CD14-positive monocyte (primary cell): ENCODE data around the gene HACD4. TPM values are rescaled to one million over a fixed set of nuclear protein-coding genes. Genes with fewer than 3 reads are reported as not detected.

ENCODE experiments used
- DNase-seq, 3 donors: peaks; one replicate each; pipeline ENCODE4 v3.0.0-alpha.2; 2011 to 2022
- H2AFZ ChIP-seq: 2 replicates; pipeline ENCODE4 v1.6.0; 2012; ENCODE audit warnings: mild to moderate bottlenecking, low read depth, low read length, inconsistent platforms; ENCODE audit not compliant: insufficient read depth, poor library complexity, severe bottlenecking
- H3K27ac ChIP-seq, 2 donors: 1 replicate in 1 of 2; 2 replicates in 1 of 2; pipeline ENCODE4 v1.5.1; 2012 to 2013; ENCODE audit warnings: low read length in 2 of 2, control low read depth in 1 of 2, inconsistent platforms in 1 of 2, low read depth in 1 of 2, mild to moderate bottlenecking in 1 of 2
- H3K27me3 ChIP-seq, 2 donors: one replicate each; pipeline versions ENCODE4 v1.6.0 to v1.6.1; 2011 to 2013; ENCODE audit warnings: low read length in 2 of 2; ENCODE audit not compliant: control insufficient read depth in 2 of 2, insufficient read depth in 2 of 2
- H3K36me3 ChIP-seq, 2 donors: replicated peaks in 1 of 2; 1 replicate in 1 of 2; 2 replicates in 1 of 2; pipeline versions ENCODE4 v1.5.1 to v1.6.1; 2012 to 2013; ENCODE audit warnings: low read length in 2 of 2, control low read depth in 1 of 2, inconsistent platforms in 1 of 2, mild to moderate bottlenecking in 1 of 2; ENCODE audit not compliant: insufficient read depth in 2 of 2, control insufficient read depth in 1 of 2
- H3K4me1 ChIP-seq, 2 donors: 1 replicate in 1 of 2; 2 replicates in 1 of 2; pipeline versions ENCODE4 v1.5.1 to v1.6.1; 2012 to 2013; ENCODE audit warnings: low read length in 2 of 2, control low read depth in 1 of 2, inconsistent platforms in 1 of 2, mild to moderate bottlenecking in 1 of 2, moderate library complexity in 1 of 2; ENCODE audit not compliant: insufficient read depth in 2 of 2, control insufficient read depth in 1 of 2
- H3K4me2 ChIP-seq: replicated peaks from 2 replicates; pipeline ENCODE3; 2012; ENCODE audit warnings: low read length, moderate library complexity, mild to moderate bottlenecking; ENCODE audit not compliant: poor library complexity, severe bottlenecking; ENCODE audit errors: extremely low read depth
- H3K4me3 ChIP-seq, 3 experiments: fragments of 200-600 bp in 1 of 3; sonication (generic) in 1 of 3; replicated peaks in 1 of 3; 1 replicate in 2 of 3; 2 replicates in 1 of 3; pipeline ENCODE4 v1.5.1; 2011 to 2013; ENCODE audit warnings: low read length in 3 of 3, mild to moderate bottlenecking in 3 of 3, control low read depth in 2 of 3, low read depth in 2 of 3, inconsistent platforms in 1 of 3, moderate library complexity in 1 of 3
- H3K79me2 ChIP-seq: 2 replicates; pipeline ENCODE4 v1.6.0; 2012; ENCODE audit warnings: mild to moderate bottlenecking, control low read depth, inconsistent platforms, low read length, moderate library complexity; ENCODE audit not compliant: insufficient read depth
- H3K9ac ChIP-seq: 2 replicates; pipeline ENCODE4 v1.6.0; 2017; ENCODE audit warnings: low read length, mild to moderate bottlenecking; ENCODE audit not compliant: insufficient read depth, poor library complexity, severe bottlenecking
- H3K9me3 ChIP-seq, 2 donors: replicated peaks in 1 of 2; 1 replicate in 1 of 2; 2 replicates in 1 of 2; pipeline versions ENCODE4 v1.5.1 to v1.6.1; 2012 to 2013; ENCODE audit warnings: low read length in 2 of 2, control low read depth in 1 of 2; ENCODE audit not compliant: control insufficient read depth in 1 of 2, insufficient read depth in 1 of 2
- H4K20me1 ChIP-seq: 2 replicates; pipeline ENCODE4 v1.6.0; 2012; ENCODE audit warnings: mild to moderate bottlenecking, low read length, control low read depth, moderate library complexity; ENCODE audit not compliant: insufficient read depth
- H3K27ac Mint-ChIP-seq, 7 donors: one replicate each; pipeline ENCODE4 v1.8.0; 2020; ENCODE audit warnings: mild to moderate bottlenecking in 7 of 7, mixed read lengths in 7 of 7, moderate library complexity in 6 of 7, inconsistent platforms in 2 of 7
- H3K27me3 Mint-ChIP-seq, 3 donors: one replicate each; pipeline ENCODE4 v1.8.0; 2021 to 2022; ENCODE audit warnings: low read depth in 3 of 3, mild to moderate bottlenecking in 3 of 3, mixed read lengths in 3 of 3, moderate library complexity in 3 of 3, inconsistent platforms in 1 of 3
- H3K36me3 Mint-ChIP-seq, 2 donors: one replicate each; pipeline ENCODE4 v1.8.0; 2020; ENCODE audit warnings: mixed read lengths in 2 of 2, inconsistent platforms in 1 of 2, mild to moderate bottlenecking in 1 of 2
- H3K4me1 Mint-ChIP-seq: one replicate; pipeline ENCODE4 v1.8.0; 2020; ENCODE audit warnings: mild to moderate bottlenecking, mixed read lengths
- H3K4me3 Mint-ChIP-seq, 2 donors: one replicate each; pipeline ENCODE4 v1.8.0; 2020; ENCODE audit warnings: mild to moderate bottlenecking in 2 of 2, mixed read lengths in 2 of 2, moderate library complexity in 1 of 2
- H3K9me3 Mint-ChIP-seq, 7 donors: one replicate each; pipeline ENCODE4 v1.8.0; 2020 to 2022; ENCODE audit warnings: mixed read lengths in 7 of 7, mild to moderate bottlenecking in 6 of 7, moderate library complexity in 6 of 7, inconsistent platforms in 2 of 7
- WGBS: methylation state at CpG from one replicate; pipeline ENCODE4 v1.1.5; 2013; ENCODE audit warnings: missing lambda C conversion rate; ENCODE audit not compliant: insufficient coverage; 5-methylcytosine and 5-hydroxymethylcytosine counted together
- intact Hi-C, 2 donors: fragments of 100-400 bp; cut with micrococcal nuclease; formaldehyde crosslinking; loops; one replicate each; pipeline versions ENCODE4 v1.15.0 to v1.15.1; 2023
- polyA plus RNA-seq, 3 donors: library from polyadenylated mRNA; depleted of rRNA in 1 of 3; unstranded in 2 of 3; stranded (reverse) in 1 of 3; fragments of 300-500 nt in 2 of 3; fragments of >200 nt in 1 of 3; fragmentation: Illumina TruSeq in 2 of 3; gene quantifications; 1 replicate in 2 of 3; 2 replicates in 1 of 3; pipeline ENCODE4 v1.2.3, GENCODE V29; 2012 to 2021
- TF ChIP-seq, protein P1 (sequence below): fragments of 200-600 bp; IDR thresholded peaks from one replicate; pipeline ENCODE4 v1.8.0; 2022; ENCODE audit warnings: antibody characterized with exemption, mild to moderate bottlenecking

The HACD4 gene
- polyA plus RNA-seq, 3 donors: 23.9 to 28.7 (median 27.5) TPM

DNA sequence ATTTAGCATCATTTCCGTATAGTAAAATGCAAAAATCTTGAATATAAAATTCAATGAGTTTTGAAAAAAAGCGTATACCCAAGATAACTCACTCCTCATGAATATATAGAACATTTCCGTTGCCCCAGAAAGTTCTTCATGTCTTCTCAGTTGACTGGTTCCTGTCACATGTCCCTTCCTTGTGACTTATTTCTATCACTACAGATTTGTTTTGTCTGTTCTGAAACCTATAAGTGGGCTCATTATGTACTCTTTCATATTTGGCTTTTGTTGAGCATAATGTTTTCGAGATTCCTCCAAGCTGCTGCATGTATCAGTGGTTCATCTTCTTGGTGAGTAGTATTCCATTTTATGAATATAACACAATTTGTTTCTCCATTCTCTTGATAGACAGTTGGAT lies 11.0 kb upstream of the HACD4 start:
- Mint-ChIP-seq H3K36me3 (no peaks in the 10 kb centered on the region), H3K9me3 (no peaks in the 10 kb centered on the region), H3K27me3 (no peaks in the 10 kb centered on the region), H3K4me3 (no peak overlapping the region), H3K4me1 (peaks cover 4% of the 10 kb centered on the region), H3K27ac (no peak overlapping the region)
- WGBS: 100% methylated on average over 1 of the region's 4 CpGs
- H2AFZ ChIP-seq: no peak overlapping the region
- no peak overlapping the region for H3K9ac ChIP-seq
- intact Hi-C loops: no loop called here
- no peaks in the 10 kb centered on the region for H4K20me1 ChIP-seq
- no peaks in the 10 kb centered on the region for H3K36me3 ChIP-seq
- H3K4me3 ChIP-seq: no peak overlapping the region
- peaks cover 3 to 4% of the 10 kb centered on the region in 2 donors for H3K4me1 ChIP-seq
- no peaks in the 10 kb centered on the region for H3K27me3 ChIP-seq
- no peaks in the 10 kb centered on the region for H3K9me3 ChIP-seq
- no peak overlapping the region for H3K27ac ChIP-seq
- H3K79me2 ChIP-seq: no peaks in the 10 kb centered on the region
- TF ChIP-seq, protein P1, sequence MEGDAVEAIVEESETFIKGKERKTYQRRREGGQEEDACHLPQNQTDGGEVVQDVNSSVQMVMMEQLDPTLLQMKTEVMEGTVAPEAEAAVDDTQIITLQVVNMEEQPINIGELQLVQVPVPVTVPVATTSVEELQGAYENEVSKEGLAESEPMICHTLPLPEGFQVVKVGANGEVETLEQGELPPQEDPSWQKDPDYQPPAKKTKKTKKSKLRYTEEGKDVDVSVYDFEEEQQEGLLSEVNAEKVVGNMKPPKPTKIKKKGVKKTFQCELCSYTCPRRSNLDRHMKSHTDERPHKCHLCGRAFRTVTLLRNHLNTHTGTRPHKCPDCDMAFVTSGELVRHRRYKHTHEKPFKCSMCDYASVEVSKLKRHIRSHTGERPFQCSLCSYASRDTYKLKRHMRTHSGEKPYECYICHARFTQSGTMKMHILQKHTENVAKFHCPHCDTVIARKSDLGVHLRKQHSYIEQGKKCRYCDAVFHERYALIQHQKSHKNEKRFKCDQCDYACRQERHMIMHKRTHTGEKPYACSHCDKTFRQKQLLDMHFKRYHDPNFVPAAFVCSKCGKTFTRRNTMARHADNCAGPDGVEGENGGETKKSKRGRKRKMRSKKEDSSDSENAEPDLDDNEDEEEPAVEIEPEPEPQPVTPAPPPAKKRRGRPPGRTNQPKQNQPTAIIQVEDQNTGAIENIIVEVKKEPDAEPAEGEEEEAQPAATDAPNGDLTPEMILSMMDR: no peak
- no peak for DNase-seq
- H3K4me2 ChIP-seq: no peak overlapping the region

DNA sequence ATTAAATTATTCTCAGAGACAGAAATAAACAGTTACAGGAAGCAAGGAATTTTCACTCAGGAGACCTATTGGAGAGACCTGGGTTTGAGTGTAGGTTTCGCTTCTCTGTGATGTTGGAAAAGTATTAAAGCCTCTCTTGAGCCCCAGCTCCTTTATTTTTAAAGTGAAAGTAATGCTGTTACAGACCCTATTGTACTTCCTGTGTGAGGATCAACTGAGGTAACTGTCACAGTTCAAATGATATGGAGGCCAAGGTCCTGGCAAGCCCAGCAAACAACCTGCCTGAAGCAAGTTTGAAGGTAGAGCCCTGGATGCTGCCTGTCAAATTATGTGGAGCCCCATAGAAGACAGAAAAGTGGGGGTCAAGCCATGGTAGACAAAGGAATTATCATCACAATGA lies 7.9 kb upstream of the HACD4 start:
- DNase-seq: no peak
- Histone ChIP-seq H3K79me2 (no peaks in the 10 kb centered on the region), H3K9ac (no peak overlapping the region), H3K36me3 (no peaks in the 10 kb centered on the region), H3K4me3 (no peak overlapping the region), H3K4me2 (no peak overlapping the region), H3K9me3 (no peaks in the 10 kb centered on the region), H4K20me1 (no peaks in the 10 kb centered on the region), H3K4me1 (no peaks in the 10 kb centered on the region), H3K27ac (no peak overlapping the region), H2AFZ (no peak overlapping the region), H3K27me3 (no peaks in the 10 kb centered on the region)
- Mint-ChIP-seq H3K27me3 (peaks cover 0 to 2% (median 2%) of the 10 kb centered on the region in 3 donors), H3K36me3 (no peaks in the 10 kb centered on the region), H3K9me3 (peaks cover 0 to 3% (median 0%) of the 10 kb centered on the region in 7 donors), H3K27ac (peak overlapping the region in 1 of 7 donors; percentile 22), H3K4me3 (no peak overlapping the region), H3K4me1 (no peaks in the 10 kb centered on the region)
- intact Hi-C loops: loop anchor here in 1 of 2 donors (10.0 kb wide), 1 partner anchor 55 kb away; no protein-coding TSS in a partner anchor
- TF ChIP-seq, protein P1: no peak
- WGBS: no CpG with 5 or more reads among the region's 1 CpG
